CD14-positive monocyte (primary cell): ENCODE results near the gene DOK6. TPM values are rescaled to one million over a fixed set of nuclear protein-coding genes. Genes with fewer than 3 reads are reported as not detected.

Source experiments
- DNase-seq, 3 donors: peaks; one replicate each; pipeline ENCODE4 v3.0.0-alpha.2; 2011 to 2022
- H2AFZ ChIP-seq: 2 replicates; pipeline ENCODE4 v1.6.0; 2012; ENCODE audit warnings: mild to moderate bottlenecking, low read depth, low read length, inconsistent platforms; ENCODE audit not compliant: insufficient read depth, poor library complexity, severe bottlenecking
- H3K27ac ChIP-seq, 2 donors: 1 replicate in 1 of 2; 2 replicates in 1 of 2; pipeline ENCODE4 v1.5.1; 2012 to 2013; ENCODE audit warnings: low read length in 2 of 2, control low read depth in 1 of 2, inconsistent platforms in 1 of 2, low read depth in 1 of 2, mild to moderate bottlenecking in 1 of 2
- H3K27me3 ChIP-seq, 2 donors: one replicate each; pipeline versions ENCODE4 v1.6.0 to v1.6.1; 2011 to 2013; ENCODE audit warnings: low read length in 2 of 2; ENCODE audit not compliant: control insufficient read depth in 2 of 2, insufficient read depth in 2 of 2
- H3K36me3 ChIP-seq, 2 donors: replicated peaks in 1 of 2; 1 replicate in 1 of 2; 2 replicates in 1 of 2; pipeline versions ENCODE4 v1.5.1 to v1.6.1; 2012 to 2013; ENCODE audit warnings: low read length in 2 of 2, control low read depth in 1 of 2, inconsistent platforms in 1 of 2, mild to moderate bottlenecking in 1 of 2; ENCODE audit not compliant: insufficient read depth in 2 of 2, control insufficient read depth in 1 of 2
- H3K4me1 ChIP-seq, 2 donors: 1 replicate in 1 of 2; 2 replicates in 1 of 2; pipeline versions ENCODE4 v1.5.1 to v1.6.1; 2012 to 2013; ENCODE audit warnings: low read length in 2 of 2, control low read depth in 1 of 2, inconsistent platforms in 1 of 2, mild to moderate bottlenecking in 1 of 2, moderate library complexity in 1 of 2; ENCODE audit not compliant: insufficient read depth in 2 of 2, control insufficient read depth in 1 of 2
- H3K4me2 ChIP-seq: replicated peaks from 2 replicates; pipeline ENCODE3; 2012; ENCODE audit warnings: low read length, moderate library complexity, mild to moderate bottlenecking; ENCODE audit not compliant: poor library complexity, severe bottlenecking; ENCODE audit errors: extremely low read depth
- H3K4me3 ChIP-seq, 3 experiments: fragments of 200-600 bp in 1 of 3; sonication (generic) in 1 of 3; replicated peaks in 1 of 3; 1 replicate in 2 of 3; 2 replicates in 1 of 3; pipeline ENCODE4 v1.5.1; 2011 to 2013; ENCODE audit warnings: low read length in 3 of 3, mild to moderate bottlenecking in 3 of 3, control low read depth in 2 of 3, low read depth in 2 of 3, inconsistent platforms in 1 of 3, moderate library complexity in 1 of 3
- H3K79me2 ChIP-seq: 2 replicates; pipeline ENCODE4 v1.6.0; 2012; ENCODE audit warnings: mild to moderate bottlenecking, control low read depth, inconsistent platforms, low read length, moderate library complexity; ENCODE audit not compliant: insufficient read depth
- H3K9ac ChIP-seq: 2 replicates; pipeline ENCODE4 v1.6.0; 2017; ENCODE audit warnings: low read length, mild to moderate bottlenecking; ENCODE audit not compliant: insufficient read depth, poor library complexity, severe bottlenecking
- H3K9me3 ChIP-seq, 2 donors: replicated peaks in 1 of 2; 1 replicate in 1 of 2; 2 replicates in 1 of 2; pipeline versions ENCODE4 v1.5.1 to v1.6.1; 2012 to 2013; ENCODE audit warnings: low read length in 2 of 2, control low read depth in 1 of 2; ENCODE audit not compliant: control insufficient read depth in 1 of 2, insufficient read depth in 1 of 2
- H4K20me1 ChIP-seq: 2 replicates; pipeline ENCODE4 v1.6.0; 2012; ENCODE audit warnings: mild to moderate bottlenecking, low read length, control low read depth, moderate library complexity; ENCODE audit not compliant: insufficient read depth
- H3K27ac Mint-ChIP-seq, 7 donors: one replicate each; pipeline ENCODE4 v1.8.0; 2020; ENCODE audit warnings: mild to moderate bottlenecking in 7 of 7, mixed read lengths in 7 of 7, moderate library complexity in 6 of 7, inconsistent platforms in 2 of 7
- H3K27me3 Mint-ChIP-seq, 3 donors: one replicate each; pipeline ENCODE4 v1.8.0; 2021 to 2022; ENCODE audit warnings: low read depth in 3 of 3, mild to moderate bottlenecking in 3 of 3, mixed read lengths in 3 of 3, moderate library complexity in 3 of 3, inconsistent platforms in 1 of 3
- H3K36me3 Mint-ChIP-seq, 2 donors: one replicate each; pipeline ENCODE4 v1.8.0; 2020; ENCODE audit warnings: mixed read lengths in 2 of 2, inconsistent platforms in 1 of 2, mild to moderate bottlenecking in 1 of 2
- H3K4me1 Mint-ChIP-seq: one replicate; pipeline ENCODE4 v1.8.0; 2020; ENCODE audit warnings: mild to moderate bottlenecking, mixed read lengths
- H3K4me3 Mint-ChIP-seq, 2 donors: one replicate each; pipeline ENCODE4 v1.8.0; 2020; ENCODE audit warnings: mild to moderate bottlenecking in 2 of 2, mixed read lengths in 2 of 2, moderate library complexity in 1 of 2
- H3K9me3 Mint-ChIP-seq, 7 donors: one replicate each; pipeline ENCODE4 v1.8.0; 2020 to 2022; ENCODE audit warnings: mixed read lengths in 7 of 7, mild to moderate bottlenecking in 6 of 7, moderate library complexity in 6 of 7, inconsistent platforms in 2 of 7
- CTCF ChIP-seq: fragments of 200-600 bp; IDR thresholded peaks from one replicate; pipeline ENCODE4 v1.8.0; 2022; ENCODE audit warnings: antibody characterized with exemption, mild to moderate bottlenecking
- WGBS: methylation state at CpG from one replicate; pipeline ENCODE4 v1.1.5; 2013; ENCODE audit warnings: missing lambda C conversion rate; ENCODE audit not compliant: insufficient coverage; 5-methylcytosine and 5-hydroxymethylcytosine counted together
- intact Hi-C, 2 donors: fragments of 100-400 bp; cut with micrococcal nuclease; formaldehyde crosslinking; loops; one replicate each; pipeline versions ENCODE4 v1.15.0 to v1.15.1; 2023
- polyA plus RNA-seq, 3 donors: library from polyadenylated mRNA; depleted of rRNA in 1 of 3; unstranded in 2 of 3; stranded (reverse) in 1 of 3; fragments of 300-500 nt in 2 of 3; fragments of >200 nt in 1 of 3; fragmentation: Illumina TruSeq in 2 of 3; gene quantifications; 1 replicate in 2 of 3; 2 replicates in 1 of 3; pipeline ENCODE4 v1.2.3, GENCODE V29; 2012 to 2021

DOK6 gene
- polyA plus RNA-seq, 3 donors, result not detected

- H3K36me3 ChIP-seq, result no peaks in the 10 kb centered on the region
- Mint-ChIP-seq H3K27ac (no peak overlapping the region), H3K4me1 (no peaks in the 10 kb centered on the region), H3K4me3 (no peak overlapping the region), H3K9me3 (peaks cover 0 to 11% (median 5%) of the 10 kb centered on the region in 7 donors), H3K27me3 (no peaks in the 10 kb centered on the region), H3K36me3 (no peaks in the 10 kb centered on the region)
- H3K27me3 ChIP-seq, result no peaks in the 10 kb centered on the region
- intact Hi-C loops, result no loop called here
- no peaks in the 10 kb centered on the region for H3K4me1 ChIP-seq
- no peak overlapping the region for H3K4me3 ChIP-seq
- no peak overlapping the region for H2AFZ ChIP-seq
- no peak overlapping the region for H3K9ac ChIP-seq
- peaks cover 4 to 12% of the 10 kb centered on the region in 2 donors for H3K9me3 ChIP-seq
- no peak for TF ChIP-seq CTCF
- H3K4me2 ChIP-seq, result no peak overlapping the region
- no CpG with 5 or more reads among the region's 4 CpGs for WGBS
- H4K20me1 ChIP-seq, result no peaks in the 10 kb centered on the region
- no peak for DNase-seq
- H3K79me2 ChIP-seq, result no peaks in the 10 kb centered on the region
- H3K27ac ChIP-seq, result no peak overlapping the region
Measured at GRCh38 chr18:69490813-69491212, 90.1 kb downstream of the DOK6 start.

GRCh38 chr18:69491576-69491975 is 90.9 kb downstream of the DOK6 start:
- no peaks in the 10 kb centered on the region for H3K4me1 ChIP-seq
- DNase-seq, result no peak
- Mint-ChIP-seq H3K4me3 (no peak overlapping the region), H3K9me3 (peaks cover 0 to 14% (median 6%) of the 10 kb centered on the region in 7 donors), H3K4me1 (no peaks in the 10 kb centered on the region), H3K36me3 (no peaks in the 10 kb centered on the region), H3K27me3 (no peaks in the 10 kb centered on the region), H3K27ac (no peak overlapping the region)
- H3K4me2 ChIP-seq, result no peak overlapping the region
- H3K36me3 ChIP-seq, result no peaks in the 10 kb centered on the region
- WGBS, result 100% methylated on average over 1 of the region's 2 CpGs
- H3K4me3 ChIP-seq, result no peak overlapping the region
- TF ChIP-seq CTCF, result no peak
- no peaks in the 10 kb centered on the region for H3K27me3 ChIP-seq
- H2AFZ ChIP-seq, result no peak overlapping the region
- H3K9me3 ChIP-seq, result peaks cover 4 to 17% of the 10 kb centered on the region in 2 donors
- no peaks in the 10 kb centered on the region for H4K20me1 ChIP-seq
- intact Hi-C loops, result no loop called here
- H3K79me2 ChIP-seq, result no peaks in the 10 kb centered on the region
- H3K9ac ChIP-seq, result no peak overlapping the region
- no peak overlapping the region for H3K27ac ChIP-seq
